Calu3 (cell line): Measurements from ENCODE around the gene FLT3. TPM values are rescaled to one million over a fixed set of nuclear protein-coding genes. Genes with fewer than 3 reads are reported as not detected.

Experiments used
- BruUV-seq: library from RNA; stranded (reverse); fragments of 400-500 nt; replicated peaks from 2 replicates; lab custom pipeline; 2021; lab: Mats Ljungman, UMichigan
- CTCF ChIA-PET: fragments of 300-600 bp; sonication (Branson Sonifier 250); formaldehyde crosslinking; loops from one replicate; lab custom pipeline; 2022; ENCODE audit warnings: antibody characterized with exemption; lab: Charles Lee
- DNase-seq: peaks from one replicate; pipeline ENCODE4 v3.0.0; 2022
- H3K27ac Mint-ChIP-seq: one replicate; pipeline ENCODE4 v1.8.0; 2022; ENCODE audit warnings: mixed read lengths; ENCODE audit not compliant: unreplicated experiment
- H3K27me3 Mint-ChIP-seq: one replicate; pipeline ENCODE4 v1.8.0; 2022; ENCODE audit warnings: mixed read lengths; ENCODE audit not compliant: unreplicated experiment
- H3K36me3 Mint-ChIP-seq: one replicate; pipeline ENCODE4 v1.8.0; 2022; ENCODE audit warnings: mild to moderate bottlenecking, moderate library complexity, mixed read lengths; ENCODE audit not compliant: insufficient read depth, unreplicated experiment
- H3K4me1 Mint-ChIP-seq: one replicate; pipeline ENCODE4 v1.8.0; 2022; ENCODE audit warnings: mild to moderate bottlenecking, low read depth, mixed read lengths; ENCODE audit not compliant: unreplicated experiment
- H3K4me3 Mint-ChIP-seq: one replicate; pipeline ENCODE4 v1.8.0; 2022; ENCODE audit warnings: mild to moderate bottlenecking, low read depth, moderate library complexity, mixed read lengths; ENCODE audit not compliant: unreplicated experiment
- H3K9me3 Mint-ChIP-seq: one replicate; pipeline ENCODE4 v1.8.0; 2022; ENCODE audit warnings: low read depth, mixed read lengths; ENCODE audit not compliant: unreplicated experiment
- CTCF ChIP-seq: fragments of 200-600 bp; IDR thresholded peaks from one replicate; pipeline ENCODE4 v1.8.0; 2022; ENCODE audit warnings: antibody characterized with exemption; ENCODE audit not compliant: unreplicated experiment
- intact Hi-C: fragments of 100-400 bp; cut with micrococcal nuclease; formaldehyde crosslinking; loops from one replicate; pipeline ENCODE4 v1.10.0; 2022; ENCODE audit not compliant: unreplicated experiment
- total RNA-seq: library from RNA; stranded (reverse); gene quantifications from 2 replicates; pipeline ENCODE4 v1.2.3, GENCODE V29; 2022

FLT3 gene
- total RNA-seq, 1 experiment from 2014 or later = not detected

- Mint-ChIP-seq H3K27ac (no peak overlapping the region), H3K27me3 (no peaks in the 10 kb centered on the region), H3K9me3 (no peaks in the 10 kb centered on the region), H3K36me3 (no peaks in the 10 kb centered on the region), H3K4me1 (no peaks in the 10 kb centered on the region), H3K4me3 (no peak overlapping the region)
- no peak for DNase-seq
- no peak for TF ChIP-seq CTCF
- no TSS peak for BruUV-seq
- intact Hi-C loops = no loop called here
- CTCF ChIA-PET = no interaction called here
Measured at GRCh38 chr13:28000567-28000966, 99.8 kb downstream of the FLT3 start.

DNA sequence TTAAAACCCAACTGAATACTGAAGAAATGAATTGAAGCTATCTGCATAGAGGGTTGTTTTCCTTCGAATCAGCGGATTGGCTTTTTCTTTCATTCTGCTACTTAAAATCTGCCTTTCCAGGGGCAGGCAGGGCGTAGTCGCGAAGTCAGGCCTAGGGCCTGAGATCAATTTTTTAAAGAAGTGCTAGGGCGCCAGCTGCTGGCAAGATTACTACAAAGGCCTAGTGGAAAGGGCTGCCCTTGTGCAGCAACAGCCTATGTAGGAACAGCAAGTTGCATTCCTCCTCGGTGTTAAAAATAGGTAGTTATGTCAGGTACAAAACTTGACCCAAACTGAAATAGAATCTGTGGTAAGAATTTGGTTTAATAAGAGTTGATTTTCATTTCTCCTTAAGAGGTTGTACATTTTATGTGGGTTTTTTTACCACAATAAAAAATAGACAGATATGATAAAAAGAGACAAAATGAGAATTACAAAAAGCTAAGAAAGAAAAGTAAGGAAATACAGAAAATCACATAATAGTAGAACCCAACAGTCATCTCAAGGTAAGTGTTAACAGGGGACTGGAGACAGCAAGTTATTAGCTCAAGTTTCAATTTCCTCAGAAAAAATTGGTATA is 102.4 kb downstream of the FLT3 start:
- intact Hi-C loops = no loop called here
- BruUV-seq = no TSS peak
- no peaks in the 10 kb centered on the region for H3K9me3 Mint-ChIP-seq
- H3K36me3 Mint-ChIP-seq = no peaks in the 10 kb centered on the region
- H3K27ac Mint-ChIP-seq = no peak overlapping the region
- DNase-seq = peak; percentile 52
- H3K4me1 Mint-ChIP-seq = no peaks in the 10 kb centered on the region
- no peak overlapping the region for H3K4me3 Mint-ChIP-seq
- CTCF ChIA-PET = interaction anchor here (0.9 kb wide), 1 partner anchor 636 kb away, joined by 3 read pairs; no protein-coding TSS in a partner anchor
- H3K27me3 Mint-ChIP-seq = peaks cover 16% of the 10 kb centered on the region
- TF ChIP-seq CTCF = no peak

DNA sequence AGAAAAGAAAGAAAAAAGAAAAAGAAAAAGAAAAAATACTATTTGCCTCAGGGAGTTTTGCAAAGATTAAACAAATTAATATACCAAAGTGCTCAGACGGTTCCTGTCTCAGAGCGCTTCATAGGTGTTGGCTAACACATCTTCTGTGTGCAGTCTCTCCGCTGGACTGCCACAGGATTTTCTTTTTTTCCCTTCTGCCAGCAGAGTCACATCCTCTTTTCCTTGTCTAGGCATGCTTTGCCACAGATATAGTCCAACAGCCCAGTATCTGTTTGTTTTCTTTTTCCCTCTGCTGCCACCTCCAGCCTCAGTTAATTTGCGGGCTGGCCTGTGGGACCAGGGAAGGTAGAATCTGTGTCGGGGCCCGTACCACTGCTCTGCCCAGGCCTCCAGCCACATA is 108.5 kb downstream of the FLT3 start:
- no peak for DNase-seq
- Mint-ChIP-seq H3K9me3 (no peaks in the 10 kb centered on the region), H3K27me3 (peaks cover 29% of the 10 kb centered on the region), H3K36me3 (no peaks in the 10 kb centered on the region), H3K4me1 (no peaks in the 10 kb centered on the region), H3K27ac (no peak overlapping the region), H3K4me3 (no peak overlapping the region)
- TF ChIP-seq CTCF = no peak
- intact Hi-C loops = no loop called here
- BruUV-seq = no TSS peak
- CTCF ChIA-PET = no interaction called here

DNA sequence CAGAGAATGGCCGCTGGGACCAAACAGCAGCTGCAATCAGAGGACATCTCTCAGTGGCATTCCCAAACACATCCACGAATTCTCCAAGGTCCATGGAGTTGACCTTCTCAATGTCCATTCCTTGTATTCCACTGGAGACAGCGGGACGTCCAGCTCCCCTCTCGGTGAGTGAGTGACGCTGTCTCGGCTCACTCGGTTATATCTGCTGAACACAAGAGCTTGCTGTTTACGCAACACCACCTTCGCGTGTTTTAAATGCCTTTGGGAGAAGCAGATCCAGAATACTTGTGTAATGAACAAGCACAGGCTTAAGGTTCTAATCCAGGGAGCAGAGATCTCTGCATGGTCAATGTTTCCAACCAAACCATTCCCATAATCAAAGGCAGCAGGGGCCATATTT is 111.9 kb downstream of the FLT3 start, which contains the start of gene URAD:
Gene URAD (minus strand): TSS at position 174 of the 400 bp plus-strand sequence. CDS start 56 bp downstream, at position 118.
- CTCF ChIA-PET = interaction anchor here (0.6 to 0.7 kb wide), 2 partner anchors 12 to 686 kb away, joined by 4 to 5 read pairs; no protein-coding TSS in a partner anchor
- Mint-ChIP-seq H3K9me3 (no peaks in the 10 kb centered on the region), H3K4me1 (no peaks in the 10 kb centered on the region), H3K36me3 (no peaks in the 10 kb centered on the region), H3K27me3 (peaks cover 23% of the 10 kb centered on the region), H3K4me3 (no peak within 1 kb of the TSS), H3K27ac (no peak within 1 kb of the TSS)
- no TSS peak for BruUV-seq
- TF ChIP-seq CTCF = no peak
- DNase-seq = no peak
- intact Hi-C loops = loop anchor here (10.0 kb wide), 2 partner anchors 154 to 454 kb away; no protein-coding TSS in a partner anchor
